Measurements from ENCODE around the gene STAC3.

The STAC3 gene

GRCh38 chr12:57216921-57217879 is 33.8 kb downstream of the STAC3 start (continued):
- TF ChIP-seq ZBTB6 (tag by site-specific recombination; IDR thresholded peaks at IDR 0.05) (no peak), ZNF600 (tag by site-specific recombination; IDR thresholded peaks at IDR 0.05) (peak; percentile 88), ZNF26 (tag by site-specific recombination; IDR thresholded peaks at IDR 0.05) (no peak), ZNF624 (tag by site-specific recombination; IDR thresholded peaks at IDR 0.05) (no peak), ZNF391 (tag by site-specific recombination; IDR thresholded peaks at IDR 0.05; ENCODE audit: borderline replicate concordance, low read depth) (peak; percentile 62; the same call in 1 of the 2 replicates), ZNF24 (tag by site-specific recombination; IDR thresholded peaks at IDR 0.05) (0 out of 2 replicates have a peak, but pooled peaks have one; percentile 32), ZSCAN4 (tag by site-specific recombination; IDR thresholded peaks at IDR 0.05) (peak; percentile 66), ZNF157 (tag by site-specific recombination; IDR thresholded peaks at IDR 0.05) (no peak), KLF10 (tag by site-specific recombination; IDR thresholded peaks at IDR 0.05) (no peak), ZNF169 (tag by site-specific recombination; IDR thresholded peaks at IDR 0.05) (no peak), ZNF174 (tag by site-specific recombination; IDR thresholded peaks at IDR 0.05) (no peak), ZNF518A (tag by site-specific recombination; conservative IDR thresholded peaks at IDR 0.05; ENCODE audit: low read depth) (no peak), ZNF362 (tag by site-specific recombination; IDR thresholded peaks at IDR 0.05) (no peak), ZNF626 (tag by site-specific recombination; IDR thresholded peaks at IDR 0.05) (no peak), ZNF2 (tag by site-specific recombination; IDR thresholded peaks at IDR 0.05) (peak; percentile 63; the same call in 1 of the 2 replicates), ZNF433 (tag by site-specific recombination; IDR thresholded peaks at IDR 0.05; ENCODE audit: low read depth) (no peak), ZBTB49 (tag by site-specific recombination; IDR thresholded peaks at IDR 0.05; ENCODE audit: low read depth) (no peak), REST (tag by site-specific recombination; IDR thresholded peaks at IDR 0.05) (no peak), ZNF354C (tag by site-specific recombination; IDR thresholded peaks at IDR 0.05; ENCODE audit: borderline replicate concordance, low read depth) (no peak)

Data from HEK293 (cell line).